Mucosa of gallbladder (tissue), 1 donor: ENCODE data around the gene AMY1B. TPM values are rescaled to one million over a fixed set of nuclear protein-coding genes. Genes with fewer than 3 reads are reported as not detected.
"Not testable (repeated sequence)": the region's sequence is repeated elsewhere in the genome, so short reads cannot be mapped to it uniquely, and the experiment has no call there.

Experiments
- DNase-seq: peaks from one replicate; pipeline ENCODE4 v3.0.0-alpha.2; 2020; ENCODE audit warnings: low spot score
- total RNA-seq: library from RNA; stranded (reverse); gene quantifications from one replicate; pipeline ENCODE4 v1.2.1, GENCODE V29; 2021
- donor health status: DM: no; HTN: no; CAD: no.

AMY1B gene
- total RNA-seq, result not detected

DNA sequence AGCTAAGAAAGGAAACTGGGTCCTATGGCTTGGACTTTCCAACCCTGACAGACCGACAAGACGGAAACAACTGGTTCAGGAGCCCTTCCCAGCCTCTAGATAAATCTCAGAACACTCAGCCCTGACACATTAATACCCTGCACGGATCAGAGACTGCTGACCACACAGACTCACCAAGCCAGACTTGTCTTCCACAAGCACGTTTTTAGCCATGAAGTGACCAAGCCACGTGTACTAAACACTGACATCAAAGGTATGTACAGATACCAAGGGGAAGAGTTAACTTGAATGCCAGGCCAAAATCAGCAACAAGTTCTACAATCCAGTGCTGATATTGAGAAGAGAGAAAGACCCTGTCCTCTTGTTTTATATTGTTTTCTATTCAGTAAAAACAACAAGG lies at the start of gene AMY1B:
Gene AMY1B (minus strand): TSS at position 101 of the 400 bp plus-strand sequence. CDS start 571 bp downstream, outside the sequence.
- DNase-seq, result not testable (repeated sequence)

DNA sequence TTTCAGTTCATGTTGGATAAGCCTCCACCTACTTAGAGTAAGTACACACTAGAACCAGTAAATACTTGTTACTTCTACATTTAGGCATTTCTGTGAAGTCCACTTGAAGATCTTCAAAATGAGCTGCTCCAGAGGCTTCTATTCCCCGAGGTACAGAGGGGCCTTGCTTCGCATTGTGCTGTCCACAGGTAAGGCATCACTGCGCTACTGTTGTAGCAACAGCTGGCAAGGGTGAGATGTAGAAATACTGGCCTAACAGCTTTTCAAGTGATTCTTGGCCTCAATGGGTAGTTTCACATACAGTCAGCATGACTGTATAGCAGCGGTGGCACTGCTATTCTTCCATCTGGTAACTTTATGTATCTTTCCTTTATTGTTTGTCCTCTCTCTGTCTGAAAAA lies 49.0 kb upstream of the AMY1B start:
- DNase-seq, result not testable (repeated sequence)

DNA sequence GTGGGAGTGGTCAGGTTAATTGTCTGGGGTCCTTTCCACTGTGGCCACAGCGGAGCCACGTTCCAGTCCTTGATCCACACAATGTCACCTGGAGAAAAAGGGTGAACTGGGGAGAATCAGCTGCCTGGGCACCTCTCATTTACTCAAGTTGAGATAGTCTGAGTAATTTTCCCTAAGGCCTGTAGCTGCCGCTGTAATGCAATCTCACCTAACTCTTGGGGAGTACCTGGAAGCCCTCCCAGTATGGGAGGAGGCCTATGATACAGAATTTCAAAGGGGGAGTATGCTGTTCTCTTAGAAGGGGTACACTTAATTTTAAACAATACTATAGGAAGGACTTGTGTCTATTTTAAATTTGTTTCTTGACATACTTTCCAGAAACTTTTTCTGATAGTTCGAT lies 48.4 kb upstream of the AMY1B start:
- DNase-seq, result not testable (repeated sequence)

DNA sequence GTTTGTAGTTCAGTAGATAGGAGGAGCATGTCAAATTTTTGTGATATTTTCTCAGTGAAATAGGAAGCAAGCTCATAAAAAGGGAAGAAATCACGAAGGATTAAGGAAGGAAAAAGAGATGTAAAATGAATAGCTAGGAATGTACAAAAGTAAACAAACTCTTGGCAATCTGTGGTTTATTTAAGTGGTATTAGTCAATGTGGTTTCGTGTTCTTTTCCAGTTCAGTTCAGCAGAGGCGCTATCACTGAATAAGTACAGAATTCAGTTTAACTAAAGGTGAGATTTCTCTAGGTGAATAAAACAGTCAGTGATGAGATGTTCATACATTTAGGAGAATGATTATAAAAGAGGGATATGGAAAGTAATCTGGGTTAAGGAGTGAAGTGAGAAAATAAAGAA lies 42.0 kb upstream of the AMY1B start:
- not testable (repeated sequence) for DNase-seq

DNA sequence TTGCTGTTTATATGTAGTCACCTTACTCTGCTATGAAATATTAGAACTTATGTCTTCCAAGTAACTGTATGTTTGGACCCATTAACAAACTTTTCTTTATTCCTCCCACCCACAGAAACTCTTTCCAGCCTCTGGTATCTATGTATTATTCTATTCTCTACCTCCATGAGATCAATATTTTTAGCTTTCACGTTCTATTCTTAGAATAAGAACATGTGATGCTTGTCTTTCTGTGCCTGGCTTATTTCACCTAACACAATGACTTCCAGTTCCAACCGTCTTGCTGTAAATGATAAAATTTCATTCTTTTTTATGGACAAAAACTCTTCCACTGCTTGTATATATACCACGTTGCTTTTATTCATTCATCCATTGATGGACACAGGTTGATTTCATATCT lies 39.3 kb upstream of the AMY1B start:
- not testable (repeated sequence) for DNase-seq

DNA sequence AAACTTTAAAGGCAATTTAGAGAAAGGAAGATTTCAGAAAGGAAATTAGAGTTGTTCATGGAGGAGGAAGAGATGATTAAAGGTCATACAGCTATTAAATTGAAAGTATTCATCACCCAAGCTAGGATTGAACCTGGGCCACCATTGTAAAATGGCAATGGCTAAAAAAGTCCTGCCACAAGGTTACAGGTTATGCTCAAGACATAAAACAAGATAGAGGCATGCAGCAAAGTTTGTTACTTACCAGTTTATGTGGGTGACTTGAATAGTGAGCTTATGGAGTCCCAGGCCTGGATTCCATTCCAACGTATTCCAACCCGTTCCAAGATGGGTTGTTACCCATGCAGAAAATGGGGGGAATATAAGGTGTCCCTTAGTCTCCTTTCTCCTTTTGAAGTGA lies 25.5 kb upstream of the AMY1B start:
- DNase-seq, result not testable (repeated sequence)

DNA sequence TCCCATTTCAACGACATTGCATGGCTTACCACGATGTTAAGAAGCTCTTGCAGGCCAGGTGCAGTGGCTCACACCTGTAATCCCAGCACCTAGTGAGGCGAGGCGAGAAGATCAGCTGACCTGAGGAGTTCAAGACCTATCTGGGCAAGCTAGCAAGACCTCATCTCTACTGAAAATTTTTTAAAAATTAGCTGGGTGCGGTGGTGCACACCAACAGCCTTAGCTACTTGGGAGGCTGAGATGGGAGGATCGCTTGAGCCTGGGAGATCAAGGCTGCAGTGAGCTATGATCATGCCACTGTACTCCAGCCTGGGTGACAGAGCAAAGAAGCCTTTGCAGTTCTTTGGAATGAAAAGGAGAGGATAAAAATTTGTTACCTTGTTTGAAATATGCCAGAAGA lies 21.4 kb upstream of the AMY1B start:
- DNase-seq, result not testable (repeated sequence)

DNA sequence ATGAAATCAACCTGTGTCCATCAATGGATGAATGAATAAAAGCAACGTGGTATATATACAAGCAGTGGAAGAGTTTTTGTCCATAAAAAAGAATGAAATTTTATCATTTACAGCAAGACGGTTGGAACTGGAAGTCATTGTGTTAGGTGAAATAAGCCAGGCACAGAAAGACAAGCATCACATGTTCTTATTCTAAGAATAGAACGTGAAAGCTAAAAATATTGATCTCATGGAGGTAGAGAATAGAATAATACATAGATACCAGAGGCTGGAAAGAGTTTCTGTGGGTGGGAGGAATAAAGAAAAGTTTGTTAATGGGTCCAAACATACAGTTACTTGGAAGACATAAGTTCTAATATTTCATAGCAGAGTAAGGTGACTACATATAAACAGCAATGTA lies 14.4 kb upstream of the AMY1B start:
- not testable (repeated sequence) for DNase-seq

DNA sequence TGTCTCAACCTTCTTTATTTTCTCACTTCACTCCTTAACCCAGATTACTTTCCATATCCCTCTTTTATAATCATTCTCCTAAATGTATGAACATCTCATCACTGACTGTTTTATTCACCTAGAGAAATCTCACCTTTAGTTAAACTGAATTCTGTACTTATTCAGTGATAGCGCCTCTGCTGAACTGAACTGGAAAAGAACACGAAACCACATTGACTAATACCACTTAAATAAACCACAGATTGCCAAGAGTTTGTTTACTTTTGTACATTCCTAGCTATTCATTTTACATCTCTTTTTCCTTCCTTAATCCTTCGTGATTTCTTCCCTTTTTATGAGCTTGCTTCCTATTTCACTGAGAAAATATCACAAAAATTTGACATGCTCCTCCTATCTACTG lies 11.7 kb upstream of the AMY1B start:
- not testable (repeated sequence) for DNase-seq

DNA sequence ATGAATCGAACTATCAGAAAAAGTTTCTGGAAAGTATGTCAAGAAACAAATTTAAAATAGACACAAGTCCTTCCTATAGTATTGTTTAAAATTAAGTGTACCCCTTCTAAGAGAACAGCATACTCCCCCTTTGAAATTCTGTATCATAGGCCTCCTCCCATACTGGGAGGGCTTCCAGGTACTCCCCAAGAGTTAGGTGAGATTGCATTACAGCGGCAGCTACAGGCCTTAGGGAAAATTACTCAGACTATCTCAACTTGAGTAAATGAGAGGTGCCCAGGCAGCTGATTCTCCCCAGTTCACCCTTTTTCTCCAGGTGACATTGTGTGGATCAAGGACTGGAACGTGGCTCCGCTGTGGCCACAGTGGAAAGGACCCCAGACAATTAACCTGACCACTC lies 5.2 kb upstream of the AMY1B start:
- DNase-seq, result not testable (repeated sequence)

DNA sequence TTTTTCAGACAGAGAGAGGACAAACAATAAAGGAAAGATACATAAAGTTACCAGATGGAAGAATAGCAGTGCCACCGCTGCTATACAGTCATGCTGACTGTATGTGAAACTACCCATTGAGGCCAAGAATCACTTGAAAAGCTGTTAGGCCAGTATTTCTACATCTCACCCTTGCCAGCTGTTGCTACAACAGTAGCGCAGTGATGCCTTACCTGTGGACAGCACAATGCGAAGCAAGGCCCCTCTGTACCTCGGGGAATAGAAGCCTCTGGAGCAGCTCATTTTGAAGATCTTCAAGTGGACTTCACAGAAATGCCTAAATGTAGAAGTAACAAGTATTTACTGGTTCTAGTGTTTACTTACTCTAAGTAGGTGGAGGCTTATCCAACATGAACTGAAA lies 4.7 kb upstream of the AMY1B start:
- not testable (repeated sequence) for DNase-seq

DNA sequence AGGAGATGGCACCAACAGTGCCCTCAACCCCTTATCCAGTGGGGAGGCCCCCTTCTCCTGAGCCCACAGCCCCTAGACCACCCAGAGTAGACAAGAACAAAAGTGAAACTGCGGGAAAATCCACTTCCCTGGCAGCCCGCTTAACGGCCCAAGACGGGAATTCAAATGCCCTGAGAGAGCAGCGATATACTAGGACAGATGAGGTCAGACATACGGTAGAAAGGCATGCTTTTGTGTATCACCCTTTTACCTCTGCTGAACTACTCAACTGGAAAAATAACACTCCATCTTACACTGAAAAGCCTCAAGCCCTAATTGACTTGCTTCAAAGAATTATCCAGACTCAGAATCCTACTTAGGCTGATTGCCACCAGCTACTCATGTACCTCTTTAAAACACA lies 1.4 kb upstream of the AMY1B start:
- not testable (repeated sequence) for DNase-seq

DNA sequence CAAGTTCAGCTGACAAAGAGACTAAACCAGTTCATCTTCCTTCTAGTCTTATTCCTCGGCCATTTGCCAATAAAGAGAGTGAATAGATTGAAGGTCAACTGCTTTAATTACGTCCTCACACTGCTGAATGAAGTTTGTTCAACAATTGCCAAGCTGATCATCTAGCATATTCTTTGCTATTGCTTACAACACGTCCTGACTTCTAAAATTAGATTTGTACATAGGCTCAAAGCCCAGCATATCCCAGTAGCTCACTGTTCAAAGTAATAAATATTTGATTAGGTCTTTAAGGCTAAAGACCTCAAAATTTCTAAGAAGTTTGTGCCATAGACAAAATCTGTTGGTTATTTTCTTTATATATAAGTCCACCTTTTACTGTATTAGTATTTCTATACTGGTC lies 19.7 kb downstream of the AMY1B start:
- not testable (repeated sequence) for DNase-seq

DNA sequence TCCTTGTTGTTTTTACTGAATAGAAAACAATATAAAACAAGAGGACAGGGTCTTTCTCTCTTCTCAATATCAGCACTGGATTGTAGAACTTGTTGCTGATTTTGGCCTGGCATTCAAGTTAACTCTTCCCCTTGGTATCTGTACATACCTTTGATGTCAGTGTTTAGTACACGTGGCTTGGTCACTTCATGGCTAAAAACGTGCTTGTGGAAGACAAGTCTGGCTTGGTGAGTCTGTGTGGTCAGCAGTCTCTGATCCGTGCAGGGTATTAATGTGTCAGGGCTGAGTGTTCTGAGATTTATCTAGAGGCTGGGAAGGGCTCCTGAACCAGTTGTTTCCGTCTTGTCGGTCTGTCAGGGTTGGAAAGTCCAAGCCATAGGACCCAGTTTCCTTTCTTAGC lies 40.5 kb downstream of the AMY1B start, which contains the start of gene AMY1A:
Gene AMY1A (plus strand): TSS at position 301 of the 400 bp plus-strand sequence. CDS start 571 bp downstream, outside the sequence.
- not testable (repeated sequence) for DNase-seq

DNA sequence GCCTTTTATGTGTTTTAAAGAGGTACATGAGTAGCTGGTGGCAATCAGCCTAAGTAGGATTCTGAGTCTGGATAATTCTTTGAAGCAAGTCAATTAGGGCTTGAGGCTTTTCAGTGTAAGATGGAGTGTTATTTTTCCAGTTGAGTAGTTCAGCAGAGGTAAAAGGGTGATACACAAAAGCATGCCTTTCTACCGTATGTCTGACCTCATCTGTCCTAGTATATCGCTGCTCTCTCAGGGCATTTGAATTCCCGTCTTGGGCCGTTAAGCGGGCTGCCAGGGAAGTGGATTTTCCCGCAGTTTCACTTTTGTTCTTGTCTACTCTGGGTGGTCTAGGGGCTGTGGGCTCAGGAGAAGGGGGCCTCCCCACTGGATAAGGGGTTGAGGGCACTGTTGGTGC lies 41.9 kb downstream of the AMY1B start:
- not testable (repeated sequence) for DNase-seq

DNA sequence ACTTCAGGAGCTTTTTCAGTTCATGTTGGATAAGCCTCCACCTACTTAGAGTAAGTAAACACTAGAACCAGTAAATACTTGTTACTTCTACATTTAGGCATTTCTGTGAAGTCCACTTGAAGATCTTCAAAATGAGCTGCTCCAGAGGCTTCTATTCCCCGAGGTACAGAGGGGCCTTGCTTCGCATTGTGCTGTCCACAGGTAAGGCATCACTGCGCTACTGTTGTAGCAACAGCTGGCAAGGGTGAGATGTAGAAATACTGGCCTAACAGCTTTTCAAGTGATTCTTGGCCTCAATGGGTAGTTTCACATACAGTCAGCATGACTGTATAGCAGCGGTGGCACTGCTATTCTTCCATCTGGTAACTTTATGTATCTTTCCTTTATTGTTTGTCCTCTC lies 45.1 kb downstream of the AMY1B start:
- DNase-seq, result not testable (repeated sequence)

DNA sequence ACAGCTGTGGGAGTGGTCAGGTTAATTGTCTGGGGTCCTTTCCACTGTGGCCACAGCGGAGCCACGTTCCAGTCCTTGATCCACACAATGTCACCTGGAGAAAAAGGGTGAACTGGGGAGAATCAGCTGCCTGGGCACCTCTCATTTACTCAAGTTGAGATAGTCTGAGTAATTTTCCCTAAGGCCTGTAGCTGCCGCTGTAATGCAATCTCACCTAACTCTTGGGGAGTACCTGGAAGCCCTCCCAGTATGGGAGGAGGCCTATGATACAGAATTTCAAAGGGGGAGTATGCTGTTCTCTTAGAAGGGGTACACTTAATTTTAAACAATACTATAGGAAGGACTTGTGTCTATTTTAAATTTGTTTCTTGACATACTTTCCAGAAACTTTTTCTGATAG lies 45.7 kb downstream of the AMY1B start:
- DNase-seq, result not testable (repeated sequence)

DNA sequence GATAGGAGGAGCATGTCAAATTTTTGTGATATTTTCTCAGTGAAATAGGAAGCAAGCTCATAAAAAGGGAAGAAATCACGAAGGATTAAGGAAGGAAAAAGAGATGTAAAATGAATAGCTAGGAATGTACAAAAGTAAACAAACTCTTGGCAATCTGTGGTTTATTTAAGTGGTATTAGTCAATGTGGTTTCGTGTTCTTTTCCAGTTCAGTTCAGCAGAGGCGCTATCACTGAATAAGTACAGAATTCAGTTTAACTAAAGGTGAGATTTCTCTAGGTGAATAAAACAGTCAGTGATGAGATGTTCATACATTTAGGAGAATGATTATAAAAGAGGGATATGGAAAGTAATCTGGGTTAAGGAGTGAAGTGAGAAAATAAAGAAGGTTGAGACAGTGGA lies 52.1 kb downstream of the AMY1B start:
- DNase-seq, result not testable (repeated sequence)

DNA sequence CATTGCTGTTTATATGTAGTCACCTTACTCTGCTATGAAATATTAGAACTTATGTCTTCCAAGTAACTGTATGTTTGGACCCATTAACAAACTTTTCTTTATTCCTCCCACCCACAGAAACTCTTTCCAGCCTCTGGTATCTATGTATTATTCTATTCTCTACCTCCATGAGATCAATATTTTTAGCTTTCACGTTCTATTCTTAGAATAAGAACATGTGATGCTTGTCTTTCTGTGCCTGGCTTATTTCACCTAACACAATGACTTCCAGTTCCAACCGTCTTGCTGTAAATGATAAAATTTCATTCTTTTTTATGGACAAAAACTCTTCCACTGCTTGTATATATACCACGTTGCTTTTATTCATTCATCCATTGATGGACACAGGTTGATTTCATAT lies 54.8 kb downstream of the AMY1B start:
- not testable (repeated sequence) for DNase-seq

Other genes with a start within 250 kb of the AMY1B start
- gene RNPC3, start 170.5 kb downstream of the AMY1B start, total RNA-seq, result 26.3 TPM
- gene AMY2B, start 124.6 kb downstream of the AMY1B start, total RNA-seq, result 14.6 TPM
- 0.98 TPM for gene AMY2A, start 78.8 kb downstream of the AMY1B start, total RNA-seq
- gene AMY1A, start 40.5 kb downstream of the AMY1B start, total RNA-seq, result not detected
- gene AMY1C, start 53.7 kb upstream of the AMY1B start, total RNA-seq, result not detected